Measurements from ENCODE around the gene NRCAM. TPM values are rescaled to one million over a fixed set of nuclear protein-coding genes. Genes with fewer than 3 reads are reported as not detected.

The NRCAM gene
- 73.7 to 93.0 TPM (median 79.0 TPM) in 5 replicates for total RNA-seq (2022; extraction: Qiagen RNA extraction; ENCODE audit: low read depth)

DNA sequence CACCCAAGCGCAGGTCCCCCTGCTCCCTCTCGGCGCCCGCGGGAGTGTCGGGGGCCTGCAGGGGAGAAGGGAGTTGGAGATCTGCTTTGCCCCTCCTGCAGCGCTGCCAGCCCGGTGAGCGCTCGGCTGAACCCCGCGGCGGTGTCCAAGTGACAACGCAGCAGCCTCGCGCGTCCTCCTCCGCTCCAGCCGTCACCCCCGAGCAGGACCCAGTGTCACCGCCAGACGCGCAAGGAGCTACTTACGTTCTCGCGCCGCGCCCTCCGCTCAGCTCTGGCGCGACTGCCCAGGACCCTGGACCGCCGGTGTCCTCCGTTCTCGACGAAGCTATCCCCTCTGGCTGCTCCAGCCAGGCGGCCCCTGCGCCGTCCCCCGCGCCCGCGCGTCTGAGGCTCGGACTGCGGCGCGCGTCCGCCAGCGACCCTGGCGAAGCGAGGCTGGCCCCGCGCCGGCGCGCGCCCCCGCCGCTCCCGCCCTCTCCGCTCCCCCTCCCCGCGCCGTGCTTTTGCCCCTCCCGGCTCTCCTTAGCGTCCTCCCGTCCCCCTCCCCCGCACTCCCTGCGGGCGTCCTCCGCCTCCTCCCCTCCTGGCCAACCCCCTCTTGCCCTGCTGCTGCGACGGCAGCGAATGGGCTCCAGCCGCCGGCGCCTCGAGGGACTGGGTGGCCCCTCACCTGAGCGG lies at the start of gene NRCAM:
NRCAM (minus strand) TSS at position 439 of the 680 bp plus-strand sequence. CDS start 216,372 bp downstream, outside the sequence.

DNA sequence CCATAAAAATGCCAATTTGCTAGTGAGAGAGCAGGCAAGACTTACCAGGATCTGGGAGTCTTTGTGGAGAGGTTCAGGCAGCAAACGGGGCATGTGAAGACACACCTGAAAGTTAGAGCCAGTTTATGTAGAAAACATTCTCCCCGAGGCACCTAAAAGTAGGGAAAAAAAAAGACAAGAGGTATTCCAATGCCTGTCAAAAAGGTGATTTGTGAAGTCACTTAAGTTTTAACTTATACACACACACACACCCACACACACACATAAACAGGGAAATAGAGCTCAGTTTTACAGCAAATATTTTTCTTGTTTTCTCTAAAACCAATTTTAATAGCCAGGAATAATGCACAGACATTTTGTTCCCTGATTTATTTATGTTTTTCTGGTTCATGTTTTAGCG lies 326.0 kb downstream of the NRCAM start, which contains the start of gene LAMB4:
LAMB4 (minus strand) TSS at position 101 of the 400 bp plus-strand sequence. CDS start 7,197 bp downstream, outside the sequence.

Other genes starting within 250 kb of the NRCAM start
- gene PNPLA8, start 69.7 kb upstream of the NRCAM start, total RNA-seq (2022; extraction: Qiagen RNA extraction; ENCODE audit: low read depth): 12.9 to 24.9 TPM (median 13.8 TPM) in 5 replicates
- 14.2 to 25.1 TPM (median 16.6 TPM) in 5 replicates for gene THAP5, start 113.3 kb upstream of the NRCAM start, total RNA-seq (2022; extraction: Qiagen RNA extraction; ENCODE audit: low read depth)
- 13.5 to 18.8 TPM (median 13.7 TPM) in 5 replicates for gene DNAJB9, start 113.4 kb upstream of the NRCAM start, total RNA-seq (2022; extraction: Qiagen RNA extraction; ENCODE audit: low read depth)